NK-92 treated with Interleukin-12 subunit alpha and Interleukin-12 subunit beta, amount 100 ng/mL, for 24 hours (cell line): ENCODE data around the gene ATP10D.

Source experiments
- DNase-seq: peaks from one replicate; lab custom pipeline; 2025; lab: John Stamatoyannopoulos, UW

ATP10D gene

DNA sequence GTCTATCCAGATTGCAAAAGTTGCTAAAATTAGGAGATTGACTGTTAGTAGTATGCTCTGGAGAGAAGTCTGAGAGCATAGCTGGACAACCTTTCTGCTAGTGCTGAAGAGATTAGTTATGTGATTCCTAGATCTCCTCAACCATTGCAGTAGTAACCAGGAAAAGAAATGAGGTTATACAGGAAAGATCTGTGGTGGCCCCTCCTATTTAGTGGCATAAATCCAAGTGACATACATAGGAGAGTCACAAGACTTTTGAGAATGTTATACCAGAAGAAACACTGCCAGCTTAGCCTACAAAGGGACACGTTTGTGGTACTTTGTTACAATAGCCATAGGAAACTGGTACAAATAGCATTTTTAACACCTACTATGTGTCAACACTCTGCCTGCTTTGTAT lies 105.2 kb downstream of the ATP10D start:
- no peak for DNase-seq

DNA sequence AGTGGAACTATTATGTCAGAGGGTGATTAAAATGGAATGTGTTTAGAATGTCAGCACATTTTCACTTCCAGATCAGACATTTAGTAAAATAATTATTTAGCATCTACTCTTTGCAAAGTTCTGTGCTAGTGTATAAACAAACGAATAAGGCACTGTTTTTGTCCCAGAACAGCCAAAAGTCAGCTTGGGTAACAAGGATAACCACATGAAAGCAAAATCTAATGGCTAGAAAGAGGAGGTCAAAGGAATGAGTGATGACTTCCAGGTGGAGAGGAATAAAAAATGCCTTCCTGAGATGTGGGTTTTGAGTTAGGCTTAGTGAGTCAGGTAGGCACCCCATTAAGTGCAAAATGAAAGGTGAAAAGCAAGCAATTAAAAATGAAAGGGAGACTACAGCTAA lies 112.6 kb downstream of the ATP10D start:
- DNase-seq = no peak

DNA sequence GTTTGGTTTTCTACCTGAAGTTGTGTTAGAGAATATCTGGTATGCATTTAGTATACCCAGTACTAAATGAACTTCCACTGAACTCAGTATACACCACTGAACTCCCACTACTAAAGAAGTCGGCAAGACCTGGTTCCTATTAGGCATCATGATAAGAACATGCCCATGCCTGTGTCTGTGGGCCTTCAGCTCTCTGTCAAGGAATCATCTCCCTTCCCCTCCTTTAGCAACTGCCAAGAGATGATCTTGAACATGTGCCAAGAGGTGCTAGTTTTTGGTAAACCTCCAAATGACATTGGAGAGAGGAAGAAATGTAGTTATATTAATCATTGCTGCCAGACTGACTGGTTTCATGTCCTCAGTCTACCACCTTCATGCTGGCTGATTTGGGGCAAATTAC lies 113.2 kb downstream of the ATP10D start:
- DNase-seq = no peak

DNA sequence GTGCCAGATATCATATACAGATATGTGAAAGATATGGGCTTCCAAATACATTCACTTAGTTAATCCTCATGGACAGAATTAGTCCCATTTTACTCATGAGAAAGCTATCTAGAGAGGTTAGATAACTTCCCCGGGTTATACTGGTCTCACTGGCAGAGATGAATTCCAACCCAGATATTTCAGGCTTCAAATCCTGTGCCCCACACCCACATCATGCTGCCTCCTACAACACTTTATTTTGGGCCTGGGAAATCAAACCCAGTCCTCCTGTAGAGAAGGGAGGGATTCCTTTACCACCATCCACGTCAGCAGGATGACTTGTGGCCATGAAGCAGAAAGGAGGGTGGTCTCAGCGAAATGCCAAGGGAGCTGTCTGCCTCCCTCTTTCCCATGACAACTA lies 113.8 kb downstream of the ATP10D start:
- DNase-seq = no peak

DNA sequence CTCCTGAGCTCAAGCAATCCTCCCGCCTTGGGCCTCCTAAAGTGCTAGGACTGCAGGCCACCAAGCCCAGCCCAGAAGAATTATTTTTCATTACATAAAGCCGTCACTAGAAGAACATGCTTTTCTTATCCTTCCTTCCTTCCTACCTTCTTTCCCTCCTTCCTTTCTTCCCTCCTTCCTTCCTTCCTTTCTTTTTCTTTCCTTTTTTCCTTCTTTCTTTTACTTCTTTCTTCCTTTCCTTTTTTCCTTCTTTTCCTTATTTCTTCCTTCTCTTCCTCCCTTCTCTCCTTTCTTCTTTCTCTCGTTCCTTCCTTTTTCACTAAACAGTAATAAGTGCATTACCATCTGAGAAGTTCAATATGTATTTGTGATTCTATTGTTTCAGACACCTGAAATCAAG lies 121.4 kb downstream of the ATP10D start:
- no peak for DNase-seq

DNA sequence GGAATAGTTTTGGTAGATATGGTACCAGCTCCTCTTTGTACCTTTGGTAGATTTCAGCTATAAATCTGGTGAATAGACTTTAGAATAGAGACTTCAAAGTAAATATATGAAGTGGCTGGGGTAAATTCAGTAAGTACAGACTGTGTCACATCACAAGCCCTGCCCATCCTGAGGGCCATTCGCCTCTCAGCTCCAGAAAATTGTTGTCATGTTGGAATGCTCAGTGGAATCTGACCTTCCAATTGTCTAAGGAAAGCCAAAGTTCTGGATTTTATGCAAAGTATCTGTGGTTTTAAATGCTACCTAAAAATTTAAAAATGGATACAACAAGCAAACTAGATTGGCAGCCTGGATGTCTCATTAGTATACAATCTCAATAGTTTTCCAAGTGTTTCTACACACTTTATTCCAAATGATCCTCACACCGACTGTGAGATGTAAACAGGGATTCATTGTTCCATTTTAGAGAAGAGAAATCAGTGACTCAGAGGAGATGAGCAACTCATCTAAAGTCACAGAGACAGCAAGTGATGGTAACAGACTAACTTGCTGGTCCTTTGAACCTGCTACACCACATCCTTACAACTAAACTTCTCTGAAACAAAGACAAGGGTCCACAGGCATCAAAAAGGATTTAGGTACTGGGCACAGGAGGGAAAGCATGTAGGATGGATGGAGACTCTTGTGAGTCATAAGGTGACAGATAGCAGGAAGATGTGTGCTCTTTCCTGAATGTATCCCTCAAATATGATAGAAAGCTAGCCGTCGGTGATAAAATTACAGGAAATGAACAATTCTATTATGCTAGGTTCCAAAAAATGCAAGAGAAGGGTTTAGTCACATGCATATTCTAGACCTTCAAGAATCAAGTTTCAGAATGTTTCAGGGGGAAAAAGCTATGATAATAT lies 127.3 kb downstream of the ATP10D start:
- no peak for DNase-seq

DNA sequence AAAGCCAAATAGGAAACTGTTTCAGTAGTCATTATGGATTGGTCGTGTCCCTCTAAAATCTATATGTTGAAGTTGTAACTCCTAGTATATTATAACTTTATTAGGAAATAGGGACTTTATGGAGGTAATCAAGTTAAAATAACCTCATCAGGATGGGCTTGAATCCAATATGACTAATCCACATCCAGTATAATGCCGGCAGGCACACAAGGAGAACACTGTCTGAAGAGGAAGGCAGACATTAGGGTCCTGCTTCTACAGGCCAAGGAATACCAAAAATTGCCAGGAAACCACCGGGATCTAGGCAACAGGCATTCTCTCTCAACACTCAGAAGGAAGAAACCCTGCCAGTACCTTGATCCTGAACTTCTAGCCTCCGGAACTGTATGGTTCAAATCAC lies 130.3 kb downstream of the ATP10D start:
- DNase-seq = no peak

DNA sequence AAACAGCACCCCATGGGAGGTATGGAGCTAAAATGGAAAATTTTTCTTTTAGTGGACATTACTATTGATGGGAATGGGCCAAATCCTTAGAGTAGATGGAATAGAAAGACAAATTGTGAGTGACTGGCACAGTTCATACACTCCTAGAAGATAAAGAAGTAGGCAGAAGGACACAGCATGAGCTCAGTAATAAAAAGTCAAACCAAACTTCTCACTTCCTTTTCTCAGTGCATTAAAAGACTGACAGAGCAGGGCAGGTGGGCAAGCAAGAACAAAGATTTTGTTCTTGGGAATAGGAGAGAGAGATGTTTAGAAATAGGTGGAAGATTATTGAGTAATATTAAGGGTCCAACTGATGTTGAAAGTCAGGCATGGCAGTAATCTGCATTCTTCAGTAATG lies 132.5 kb downstream of the ATP10D start:
- no peak for DNase-seq

DNA sequence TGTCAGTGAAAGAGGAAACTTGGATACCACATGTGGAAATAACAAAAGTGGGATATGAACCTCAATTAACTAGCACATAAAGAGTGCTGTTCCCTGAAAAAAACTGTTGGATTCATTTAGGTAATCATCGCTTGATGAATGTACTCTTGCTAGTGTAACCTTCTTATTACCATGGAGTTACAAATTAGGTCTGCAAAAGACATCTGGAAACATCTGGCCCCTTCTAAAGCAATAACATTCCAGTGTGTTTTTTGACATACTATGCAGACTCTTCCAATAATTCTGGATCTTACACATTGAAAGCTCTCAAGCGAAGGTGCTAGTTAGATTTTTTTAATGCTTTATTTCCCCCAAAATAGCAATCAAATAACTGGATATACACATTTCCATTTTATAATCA lies 134.6 kb downstream of the ATP10D start:
- no peak for DNase-seq

DNA sequence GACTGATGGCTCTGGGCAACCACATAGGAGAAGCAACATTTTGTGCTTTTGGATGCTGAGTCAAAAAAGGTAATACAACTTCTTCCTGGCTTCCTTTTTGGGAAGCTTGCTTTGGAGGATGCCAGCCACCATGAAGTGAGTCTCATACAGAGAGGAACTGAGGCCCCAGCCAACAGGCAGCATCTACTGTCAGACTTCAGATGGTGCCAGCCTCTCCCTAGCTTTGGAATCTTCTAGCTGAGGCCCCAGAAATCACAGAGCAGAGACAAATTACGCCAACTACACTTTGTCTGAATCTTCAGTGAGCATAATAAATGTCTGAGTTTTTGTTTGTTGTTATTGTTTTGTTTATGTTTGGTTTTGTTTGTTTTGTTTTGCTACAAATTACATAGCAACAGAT lies 136.1 kb downstream of the ATP10D start:
- DNase-seq = no peak

DNA sequence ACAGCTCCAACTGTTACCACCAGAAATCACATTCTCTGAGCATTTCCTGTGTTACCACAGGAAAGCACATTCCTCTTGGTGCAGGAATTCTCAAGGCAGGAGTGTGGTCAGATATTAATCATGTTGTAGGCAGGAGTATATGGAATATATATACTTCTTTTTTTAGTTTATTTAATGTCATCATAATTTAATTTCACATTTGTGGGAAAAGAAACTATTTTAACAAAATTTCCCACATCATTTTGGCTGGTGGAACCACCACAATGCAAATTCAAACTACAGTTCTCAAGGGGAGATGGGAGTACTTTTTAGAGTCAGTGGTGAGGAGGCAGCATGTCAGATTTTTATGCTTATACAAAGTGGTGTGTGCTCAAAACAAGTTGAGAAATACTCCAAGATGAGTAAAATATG lies 139.0 kb downstream of the ATP10D start:
- no peak for DNase-seq

DNA sequence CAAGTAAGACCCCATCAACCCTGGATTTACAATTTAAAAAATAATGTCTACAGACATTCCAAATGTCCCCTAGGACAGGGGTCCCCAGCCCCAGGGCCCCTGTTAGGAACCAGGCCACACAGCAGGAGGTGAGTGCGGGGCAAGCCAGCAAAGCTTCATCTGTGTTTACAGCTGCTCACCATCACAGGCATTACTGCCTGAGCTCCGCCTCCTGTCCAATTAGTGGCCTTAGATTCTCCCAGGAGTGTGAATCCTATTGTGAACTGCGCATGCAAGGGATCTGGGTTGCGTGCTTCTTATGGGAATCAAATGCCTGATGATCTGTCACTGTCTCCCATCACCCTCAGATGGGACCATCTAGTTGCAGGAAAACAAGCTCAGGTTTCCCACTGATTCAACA lies 146.1 kb downstream of the ATP10D start:
- DNase-seq = no peak

DNA sequence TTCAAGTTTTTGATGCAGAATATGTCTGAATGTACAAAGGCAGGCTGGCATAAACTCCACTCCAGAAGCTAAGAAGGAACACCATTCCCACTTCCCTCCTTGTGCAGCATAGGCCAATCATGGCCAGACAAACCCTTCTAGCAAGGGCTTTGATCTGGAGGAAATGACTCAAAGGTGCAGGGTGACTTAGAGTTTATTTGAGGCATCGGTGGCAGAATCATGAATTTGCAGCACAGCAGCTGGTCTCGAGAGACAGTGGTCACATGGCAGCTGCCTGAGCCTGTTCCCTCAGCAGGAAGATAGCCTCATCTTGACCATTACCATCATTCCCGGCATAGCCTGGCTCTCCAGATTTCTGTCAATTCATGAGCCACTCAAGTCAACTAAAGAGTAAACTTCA lies 154.5 kb downstream of the ATP10D start:
- no peak for DNase-seq

DNA sequence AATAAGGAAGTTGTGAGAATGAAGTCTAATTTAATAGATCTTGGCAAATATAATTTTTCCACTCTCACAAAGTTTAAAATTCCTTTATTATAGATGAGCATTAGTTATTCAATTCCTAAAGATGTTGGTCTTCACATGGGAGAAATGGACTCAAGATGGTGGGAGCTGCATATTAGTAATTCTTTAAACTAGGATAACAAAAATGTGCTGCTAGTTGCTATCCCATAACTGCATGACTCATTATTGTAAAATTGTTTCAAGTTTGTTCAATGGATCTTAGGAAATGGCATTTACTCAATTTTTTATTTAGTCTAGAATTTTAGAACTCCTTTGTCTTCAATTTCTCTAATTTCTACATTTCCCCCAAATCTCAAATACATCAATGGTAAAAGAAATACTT lies 155.8 kb downstream of the ATP10D start:
- no peak for DNase-seq

DNA sequence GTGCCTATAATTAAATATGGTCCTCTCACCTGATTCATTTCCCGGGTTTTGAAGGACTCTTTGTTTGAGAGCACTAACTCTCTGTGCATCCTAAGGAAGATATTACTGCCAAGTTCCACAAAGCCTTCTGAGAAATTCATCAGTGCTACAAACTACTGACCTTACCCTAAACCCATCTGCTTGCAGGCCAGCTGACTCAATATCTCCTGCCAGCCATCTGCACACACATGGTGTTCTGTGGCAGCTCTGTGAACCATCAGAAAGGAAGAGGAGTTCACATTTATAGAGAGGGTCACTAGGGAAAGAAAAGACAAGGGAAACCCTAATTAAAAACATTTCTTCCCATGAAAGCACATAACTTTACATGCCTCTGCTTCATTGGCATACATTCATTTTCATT lies 156.7 kb downstream of the ATP10D start:
- no peak for DNase-seq

DNA sequence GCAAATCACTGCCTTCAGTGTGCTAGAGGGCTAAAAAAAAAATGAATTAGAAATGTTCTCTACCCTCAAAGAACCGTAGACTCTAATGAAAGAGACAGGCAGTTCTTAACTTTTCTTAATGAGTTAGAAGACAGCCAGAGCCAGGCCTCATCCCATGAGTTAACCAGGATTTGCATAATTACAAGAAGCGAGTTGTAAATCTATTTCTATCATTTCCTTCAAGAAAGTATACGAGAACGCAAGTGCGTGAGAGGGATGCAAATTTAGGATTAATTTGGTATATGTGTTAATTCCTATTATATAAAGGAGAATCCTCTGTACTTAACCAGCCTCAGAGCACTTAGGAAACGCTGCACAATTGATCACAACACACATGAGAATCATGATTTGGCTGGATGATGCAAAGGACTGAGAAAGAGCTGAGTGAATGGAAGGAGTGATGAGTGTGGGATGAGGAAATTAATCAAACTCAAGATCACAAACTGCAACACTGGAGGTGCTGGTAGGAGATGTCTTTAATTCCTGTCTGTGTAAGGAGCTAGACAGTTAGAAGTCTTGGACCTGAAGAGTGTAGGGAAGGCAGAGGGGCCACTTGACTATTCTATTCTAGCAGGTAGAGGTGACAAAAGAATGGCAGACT lies 157.2 kb downstream of the ATP10D start:
- no peak for DNase-seq
